HG02588 (cell line): ENCODE measurements around the gene PTPRE.

Source experiments
- ATAC-seq: cut with Tn5 transposase; IDR thresholded peaks from one replicate; pipeline ENCODE4 v1.9.1; 2021; ENCODE audit warnings: mild to moderate bottlenecking, moderate library complexity; ENCODE audit not compliant: unreplicated experiment

PTPRE gene

DNA sequence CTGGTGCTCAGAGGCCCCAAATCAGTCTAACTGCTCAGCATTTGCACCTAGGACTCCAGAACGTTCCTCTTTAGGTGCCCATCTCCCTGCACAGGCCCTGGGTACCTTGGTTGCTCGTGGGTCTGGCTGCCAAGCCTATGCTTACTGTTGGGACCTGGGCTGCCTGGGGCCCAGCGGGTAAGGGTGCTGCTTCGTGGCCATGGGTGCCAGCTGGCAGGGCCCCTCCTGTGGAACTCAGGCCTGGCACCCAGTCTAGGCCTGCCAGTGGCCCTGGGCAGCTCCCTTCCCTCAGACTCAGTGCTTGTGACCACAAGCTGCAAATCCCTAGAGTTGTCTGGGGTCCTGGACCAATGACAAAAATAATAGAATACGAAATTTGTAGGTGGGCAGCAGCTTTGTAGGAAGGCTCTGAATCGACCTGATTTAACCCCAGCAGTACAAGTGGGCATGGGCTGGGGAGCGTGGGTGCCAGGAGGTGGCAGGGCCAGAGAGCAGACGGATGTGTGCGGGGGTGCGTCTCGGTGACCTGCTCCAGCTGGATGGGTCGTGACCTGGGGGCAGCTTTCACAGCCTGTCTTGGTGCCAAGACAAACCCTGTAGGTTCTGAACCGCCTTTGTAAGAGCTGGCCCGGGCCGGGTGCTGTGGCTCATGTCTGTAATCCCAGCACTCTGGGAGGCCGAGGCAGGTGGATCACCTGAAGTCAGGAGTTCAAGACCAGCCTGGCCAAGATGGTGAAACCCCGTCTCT is 149.6 kb downstream of the PTPRE start:
- no peak for ATAC-seq

DNA sequence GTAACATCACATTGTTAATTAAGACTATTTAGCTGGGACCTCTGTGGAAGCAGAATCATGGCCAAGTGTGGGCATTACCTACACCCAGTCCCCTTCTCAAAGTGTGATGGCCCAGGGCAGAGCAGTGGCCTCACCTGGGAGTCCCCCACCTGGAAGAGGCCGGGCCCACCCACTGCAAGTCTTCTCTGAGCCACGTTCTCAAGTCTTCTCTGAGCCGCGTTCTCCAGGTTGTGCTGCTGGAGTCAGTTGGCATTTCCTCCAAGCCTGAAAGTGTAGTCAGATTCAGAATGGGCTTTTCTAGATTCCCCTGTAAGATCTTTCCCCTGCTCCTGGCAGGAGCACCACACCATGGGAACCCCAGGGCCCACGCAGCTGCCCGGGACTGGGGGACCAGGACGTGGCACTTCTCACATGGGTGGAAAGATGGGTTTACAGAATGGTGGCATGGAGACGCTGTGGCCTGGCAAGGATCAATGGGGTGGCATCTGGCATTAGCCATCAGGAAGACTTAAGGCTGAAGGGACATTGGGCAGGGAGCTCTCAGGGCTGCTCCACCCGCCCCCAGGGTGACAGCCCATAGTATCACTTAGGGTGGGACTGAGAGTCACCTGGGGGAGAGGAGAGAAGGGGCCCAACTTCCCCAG is 151.3 kb downstream of the PTPRE start:
- ATAC-seq, result no peak

DNA sequence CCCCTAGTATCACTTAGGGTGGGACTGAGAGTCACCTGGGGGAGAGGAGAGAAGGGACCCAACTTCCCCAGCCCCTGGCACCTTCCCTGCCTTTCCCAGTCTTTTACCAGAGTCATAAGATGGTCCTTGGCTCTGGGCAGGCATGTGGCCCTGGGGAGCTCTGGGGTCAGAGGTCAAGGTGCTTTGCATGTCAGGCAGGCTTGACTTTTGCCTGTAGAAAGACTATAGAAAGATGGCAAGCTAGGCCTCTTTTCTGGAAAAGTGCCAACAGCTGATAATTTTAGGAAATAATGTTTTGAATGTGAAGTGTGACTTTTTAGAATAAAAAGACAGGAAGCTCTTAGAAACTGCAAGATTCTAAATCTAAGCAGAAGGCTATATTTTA is 151.8 kb downstream of the PTPRE start:
- ATAC-seq, result no peak

DNA sequence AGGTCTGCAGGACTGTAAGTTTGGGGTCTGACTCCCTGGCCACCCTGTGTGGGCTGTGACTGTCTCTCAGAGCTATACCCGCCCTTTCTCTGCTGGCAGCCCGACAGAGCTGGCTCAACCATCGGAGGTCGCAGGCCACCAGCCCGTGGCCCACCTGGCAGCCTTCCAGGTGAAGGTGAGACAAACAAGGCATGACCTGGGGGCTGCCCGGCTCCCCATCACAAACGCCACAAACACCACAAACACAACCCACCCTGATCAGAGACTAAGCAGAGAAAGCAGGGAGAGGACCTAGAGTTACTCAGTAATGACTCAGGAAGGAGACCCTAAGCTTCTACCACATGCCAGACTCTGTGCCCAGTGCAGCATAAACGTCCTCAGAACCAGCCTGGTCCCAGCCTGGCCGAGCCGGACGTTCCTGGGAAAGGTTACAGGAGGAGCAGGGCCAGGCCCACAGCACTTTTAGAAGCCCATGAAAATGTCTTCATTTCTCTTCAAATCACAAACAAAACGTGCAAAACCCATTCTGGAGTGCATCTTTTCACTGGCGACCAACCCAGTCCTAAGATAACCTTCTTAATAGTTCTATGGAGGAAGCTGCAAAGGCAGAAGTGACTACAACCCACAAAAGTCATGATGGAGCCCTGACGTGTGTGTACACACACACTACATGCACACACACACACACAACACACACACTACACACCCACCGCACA is 152.5 kb downstream of the PTPRE start:
- no peak for ATAC-seq

DNA sequence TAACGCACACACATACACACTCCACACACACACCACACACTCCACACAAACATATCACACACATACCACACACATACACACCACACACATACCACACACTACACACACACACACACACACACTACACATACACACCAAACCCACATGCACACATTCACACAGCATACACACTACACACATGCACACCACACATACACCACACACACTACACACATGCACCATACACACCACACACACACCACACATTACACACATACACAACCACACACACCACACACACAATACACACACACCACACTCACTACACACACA is 153.0 kb downstream of the PTPRE start:
- no peak for ATAC-seq

DNA sequence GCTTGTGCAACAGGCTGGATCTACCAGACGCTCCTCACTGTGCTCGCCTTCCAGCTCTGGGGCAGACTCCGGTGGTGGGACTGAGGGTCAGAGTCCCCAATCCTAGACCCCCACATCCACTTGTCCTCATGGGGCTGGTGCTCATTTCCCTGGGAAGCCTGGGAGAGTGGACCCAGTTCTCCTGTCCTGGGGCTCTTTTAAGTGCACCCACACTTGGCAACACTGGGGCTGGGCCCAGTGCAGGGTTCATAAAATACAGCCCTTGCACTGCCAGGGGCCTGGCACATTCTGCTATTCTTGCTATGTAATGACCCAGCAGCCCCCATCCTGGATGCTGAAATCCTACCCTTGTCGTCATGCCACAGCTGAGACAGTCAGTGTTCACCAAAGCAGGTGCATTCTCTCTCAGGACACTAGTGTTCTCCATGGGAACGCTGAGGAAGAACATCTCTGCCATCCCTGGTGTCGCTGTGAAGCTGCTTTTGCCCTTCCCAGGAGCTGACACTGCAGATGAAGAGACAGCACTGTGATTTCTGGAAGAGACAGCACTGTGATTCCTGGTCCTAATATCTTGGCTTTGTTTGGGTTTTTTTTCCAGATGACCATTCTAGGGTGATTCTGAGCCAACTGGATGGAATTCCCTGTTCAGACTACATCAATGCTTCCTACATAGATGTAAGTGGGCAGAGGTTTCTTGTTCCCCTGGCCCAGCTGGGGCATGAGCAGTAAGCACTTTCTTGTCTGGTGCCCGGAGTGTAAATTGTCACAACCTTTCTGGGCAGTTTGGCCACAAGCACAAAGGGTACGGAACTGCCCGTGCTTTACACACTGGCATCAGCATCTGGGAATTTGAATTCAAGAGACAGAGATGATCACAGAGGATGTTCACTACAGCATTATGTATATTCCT is 153.7 kb downstream of the PTPRE start:
- ATAC-seq, result no peak

DNA sequence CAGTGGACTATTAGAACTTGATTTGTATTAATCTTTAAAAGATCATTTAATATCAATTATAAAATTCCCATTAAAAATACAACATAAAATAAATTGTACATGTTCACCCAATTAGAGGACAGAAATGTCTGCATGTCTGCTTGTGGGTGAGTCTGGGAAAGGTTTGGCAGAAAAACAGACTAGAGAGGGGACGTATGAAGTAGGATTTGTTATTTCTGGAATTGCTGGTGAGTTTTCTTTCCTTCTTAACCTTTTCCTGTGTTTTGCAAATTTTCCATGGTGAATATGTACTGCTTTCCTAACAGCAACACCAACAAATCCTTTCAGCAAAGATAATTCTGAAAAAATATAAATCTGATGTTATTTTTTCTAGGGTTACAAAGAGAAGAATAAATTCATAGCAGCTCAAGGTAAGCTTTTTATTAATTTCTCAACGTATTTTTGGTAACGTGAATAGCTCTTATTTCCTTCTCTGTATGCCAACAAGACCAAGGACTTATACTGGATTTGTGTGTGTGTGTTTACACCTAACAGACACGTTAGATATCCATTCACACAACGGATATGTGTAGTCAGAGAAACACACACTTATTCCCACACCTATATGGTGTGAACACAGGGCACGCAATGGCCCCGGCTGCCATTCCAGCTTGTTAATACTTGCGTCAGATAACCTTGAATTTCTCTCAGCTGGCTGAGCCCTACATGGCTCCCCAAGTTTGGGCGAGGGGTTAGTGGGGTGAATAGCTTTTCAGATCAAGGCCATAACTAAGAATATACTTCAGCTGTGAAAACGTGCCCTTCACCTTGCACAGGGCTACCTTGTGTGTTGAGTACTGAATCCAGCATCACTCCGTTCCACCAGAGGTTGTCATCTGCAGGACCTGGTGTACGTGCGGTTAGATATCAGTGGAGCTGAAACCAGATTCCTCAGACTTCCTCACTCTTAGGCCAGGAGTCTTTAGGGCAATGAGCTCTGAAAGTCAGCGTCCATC is 154.7 kb downstream of the PTPRE start:
- ATAC-seq, result no peak

DNA sequence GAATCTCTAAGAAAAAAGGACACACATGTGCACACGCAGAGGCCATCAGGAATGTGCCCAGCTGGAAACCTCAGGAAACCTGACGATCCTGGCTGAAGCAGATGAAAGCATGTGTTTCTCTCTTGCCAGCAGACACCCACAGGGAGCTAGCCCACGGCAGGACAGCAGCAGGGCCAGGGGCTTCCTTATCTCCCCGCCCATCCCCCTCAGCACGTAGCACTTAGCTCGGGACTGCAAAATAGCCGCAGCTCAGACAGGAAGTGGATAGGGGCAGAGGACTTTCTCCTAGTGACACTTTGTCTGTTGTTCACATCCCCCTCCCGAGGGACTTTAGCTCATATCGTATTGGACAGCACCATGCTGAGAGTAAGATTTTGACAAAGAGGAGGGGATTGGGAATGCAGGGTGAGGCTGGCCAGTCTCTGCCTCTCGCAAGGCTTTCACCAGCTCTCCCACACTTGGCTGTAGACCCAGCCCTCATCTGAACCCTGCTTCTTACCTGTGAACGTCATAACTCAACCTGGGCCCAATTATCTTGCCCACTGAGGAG is 155.5 kb downstream of the PTPRE start:
- no peak for ATAC-seq

DNA sequence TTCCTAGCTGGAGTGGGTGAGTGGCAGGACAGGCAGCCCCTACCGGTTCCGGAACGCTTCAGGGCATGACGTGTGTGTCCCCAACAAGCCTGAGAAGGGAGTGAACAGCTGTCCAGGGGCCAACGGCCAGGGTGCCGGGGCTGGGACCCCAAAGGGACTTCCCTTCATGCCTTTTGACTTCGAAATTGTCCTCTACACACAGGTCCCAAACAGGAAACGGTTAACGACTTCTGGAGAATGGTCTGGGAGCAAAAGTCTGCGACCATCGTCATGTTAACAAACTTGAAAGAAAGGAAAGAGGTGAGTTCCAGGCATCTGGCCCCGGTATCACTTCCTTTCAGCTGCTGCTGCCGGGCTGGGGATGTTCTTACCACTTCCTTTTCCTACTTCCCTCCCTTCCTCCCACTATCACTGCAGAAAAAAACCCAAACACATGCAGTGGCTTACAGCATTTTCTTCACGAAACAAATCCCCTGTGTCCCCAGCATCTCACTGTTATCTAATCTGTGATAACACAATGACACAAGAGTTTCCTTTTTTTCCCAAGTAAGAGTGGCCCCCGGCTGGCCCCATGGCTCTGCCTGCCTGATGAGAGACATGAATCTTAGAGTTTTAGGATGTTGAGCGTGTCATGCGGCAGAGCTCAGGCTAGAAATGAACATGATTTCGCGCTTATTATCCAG is 156.1 kb downstream of the PTPRE start:
- peak; percentile 32 for ATAC-seq

DNA sequence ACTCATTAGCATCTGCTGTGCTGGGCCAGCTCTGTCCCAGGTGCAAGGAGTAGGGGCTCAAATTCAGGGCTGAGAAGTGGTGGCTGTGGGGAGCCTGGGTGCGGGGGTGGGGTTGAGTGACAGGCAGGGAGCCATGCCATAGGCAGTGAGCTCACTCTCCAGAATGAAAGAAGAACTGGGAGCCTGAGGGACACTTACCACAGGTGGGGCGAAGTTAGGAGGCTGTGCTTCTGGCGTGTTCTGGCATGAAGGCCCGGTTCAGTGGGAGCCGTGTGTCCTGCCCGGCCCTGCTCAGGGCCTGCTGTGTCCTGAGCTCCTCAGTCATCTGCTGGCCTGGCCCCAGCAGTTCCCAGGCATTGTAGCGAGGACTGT is 156.8 kb downstream of the PTPRE start:
- peak; percentile 28 for ATAC-seq

DNA sequence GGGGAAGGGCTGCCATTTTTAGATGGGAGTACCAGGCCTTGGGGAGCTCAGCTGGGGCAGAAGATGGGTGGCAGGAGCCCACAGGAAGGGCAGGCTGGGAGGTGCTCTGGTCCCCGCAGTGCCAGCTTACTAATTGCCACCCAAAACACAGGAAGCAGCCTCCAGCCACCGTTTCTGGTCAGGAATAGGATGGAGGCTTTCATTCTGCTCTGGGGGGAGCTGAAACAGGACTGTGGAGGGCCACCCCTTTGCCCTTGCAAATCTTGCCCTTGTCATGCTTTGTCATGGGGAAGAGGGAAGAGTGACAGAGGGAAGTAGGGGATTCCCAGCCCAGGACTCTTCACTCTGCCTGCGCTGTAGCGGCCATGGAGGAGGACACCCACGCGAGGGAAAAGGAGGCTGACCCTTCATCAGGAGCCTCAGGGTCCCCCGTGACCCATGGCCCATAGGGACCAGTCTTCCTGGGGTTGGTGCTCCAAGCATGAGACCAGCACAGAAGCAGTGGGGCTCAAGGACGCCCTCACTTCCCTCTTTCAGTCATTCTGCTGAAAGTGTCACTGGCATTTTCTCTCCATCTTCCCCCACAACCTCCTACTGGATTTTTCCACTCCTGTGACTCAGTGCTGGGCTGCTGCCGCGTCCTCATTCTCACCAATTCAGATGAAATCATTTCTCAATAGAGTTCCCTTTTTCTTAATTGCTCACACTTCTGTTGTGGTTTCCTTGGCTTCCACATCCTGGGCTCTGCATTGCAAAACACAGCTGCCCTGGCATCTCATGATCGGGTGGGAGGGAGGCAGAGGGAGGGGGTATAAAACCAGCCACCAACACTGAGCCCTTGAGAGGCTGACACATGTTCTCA is 157.4 kb downstream of the PTPRE start:
- peak; percentile 55 for ATAC-seq

DNA sequence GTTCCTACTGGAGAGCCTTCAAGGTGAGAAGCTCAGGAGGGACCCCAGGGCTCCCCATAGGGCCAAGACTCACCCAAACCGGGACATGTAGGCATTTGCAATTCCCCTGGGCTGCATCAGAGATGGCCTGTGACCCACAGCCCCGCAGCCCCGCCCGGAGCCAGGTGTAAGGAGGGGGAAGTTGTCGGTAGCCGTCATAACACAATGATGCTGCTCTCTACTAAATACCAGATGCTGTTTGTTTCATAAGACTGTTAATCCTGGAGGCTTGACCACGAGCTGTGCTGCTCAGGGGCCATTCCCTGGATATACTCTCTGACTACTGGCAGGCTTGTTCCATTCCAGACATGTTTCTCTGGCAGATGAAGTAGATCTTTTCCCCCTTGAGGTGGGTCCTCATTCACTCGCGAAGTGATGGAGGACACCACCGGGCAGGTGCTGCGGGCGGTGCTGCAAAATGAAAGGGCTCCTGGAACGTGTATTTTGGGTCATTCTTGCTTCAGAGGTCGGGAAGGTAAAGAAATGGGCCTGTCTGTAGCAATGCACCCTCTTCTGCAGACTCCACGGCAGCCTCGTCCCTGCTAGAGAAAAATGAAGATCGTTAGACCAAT is 158.2 kb downstream of the PTPRE start:
- no peak for ATAC-seq

DNA sequence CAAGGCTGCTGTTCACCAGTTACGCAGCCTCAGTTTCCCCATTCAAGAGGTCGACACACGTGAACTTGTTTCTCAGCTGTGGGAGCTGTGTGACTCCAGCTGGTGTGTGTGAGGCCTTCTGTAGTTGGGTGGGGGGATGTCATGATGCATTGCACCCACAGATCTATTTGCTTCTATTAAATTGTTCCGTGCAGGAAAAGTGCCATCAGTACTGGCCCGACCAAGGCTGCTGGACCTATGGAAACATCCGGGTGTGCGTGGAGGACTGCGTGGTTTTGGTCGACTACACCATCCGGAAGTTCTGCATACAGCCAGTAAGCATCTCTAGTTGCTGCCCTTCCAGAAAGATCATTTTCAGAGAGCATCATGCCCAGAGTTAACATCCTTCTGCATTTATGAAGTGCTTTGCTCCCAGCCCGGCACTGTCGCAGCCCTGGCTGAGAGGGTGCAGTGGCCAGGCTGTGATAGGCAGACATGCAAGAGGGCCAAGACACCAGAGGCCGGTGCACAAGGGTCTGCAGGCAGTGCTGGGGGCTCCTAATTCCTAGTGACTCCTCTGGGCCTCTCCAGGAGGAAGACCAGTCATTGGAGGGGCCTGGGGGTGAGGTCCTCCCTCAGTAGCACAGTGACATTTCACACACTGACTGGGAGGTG is 159.1 kb downstream of the PTPRE start:
- no peak for ATAC-seq

DNA sequence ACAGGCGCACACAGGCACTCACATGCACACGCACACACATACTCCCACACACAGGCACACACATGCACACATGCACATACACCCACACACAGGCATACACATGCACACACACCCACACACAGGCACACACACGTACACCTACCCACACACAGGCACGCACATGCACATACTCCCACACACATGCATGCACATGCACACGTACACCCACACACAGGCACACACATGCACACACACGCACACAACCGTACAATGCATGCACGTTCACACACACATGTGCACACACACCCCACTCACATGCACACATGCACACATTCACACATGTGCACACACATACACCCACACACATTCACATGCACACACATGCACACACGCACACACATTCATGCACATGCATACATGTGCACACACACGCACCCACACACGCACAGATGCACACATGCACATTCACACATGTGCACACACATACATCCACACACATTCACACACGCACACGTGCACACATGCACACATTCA is 160.0 kb downstream of the PTPRE start:
- ATAC-seq, result no peak

DNA sequence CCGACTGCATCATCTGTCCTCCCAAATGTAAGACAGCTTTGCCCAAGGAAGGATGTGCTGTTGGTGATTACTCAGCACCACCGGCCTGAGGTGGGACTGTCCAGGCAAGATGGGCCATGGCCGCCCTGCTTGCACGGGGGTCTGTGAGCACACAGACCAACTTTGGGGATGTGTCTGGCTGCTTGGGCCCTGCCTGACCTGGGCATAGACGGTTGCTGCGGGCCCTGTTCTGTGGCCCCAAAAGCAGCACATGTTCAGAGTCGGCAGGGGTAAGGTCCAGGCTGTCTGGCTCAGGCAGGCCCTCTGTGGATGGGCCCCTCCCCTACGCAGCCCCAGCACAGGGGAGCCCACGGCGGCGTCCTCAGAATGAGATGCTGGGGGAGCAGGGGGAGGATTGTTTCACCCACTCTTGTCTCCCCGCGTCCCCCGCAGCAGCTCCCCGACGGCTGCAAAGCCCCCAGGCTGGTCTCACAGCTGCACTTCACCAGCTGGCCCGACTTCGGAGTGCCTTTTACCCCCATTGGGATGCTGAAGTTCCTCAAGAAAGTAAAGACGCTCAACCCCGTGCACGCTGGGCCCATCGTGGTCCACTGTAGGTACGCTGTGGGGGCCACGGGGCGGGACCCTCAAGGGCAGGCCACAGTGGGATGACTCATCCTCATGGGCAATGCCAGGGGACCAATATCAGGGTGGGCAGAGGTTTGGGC is 160.9 kb downstream of the PTPRE start:
- no peak for ATAC-seq
